HEK293 (cell line): ENCODE measurements around the gene ZNF175.

Experiments
- GLI2 ChIP-seq: fragments of 450-650 bp; formaldehyde crosslinking; IDR thresholded peaks from 2 replicates; pipeline ENCODE4; 2017; ENCODE audit warnings: missing biosample characterization, missing genetic modification characterization, low read depth, borderline replicate concordance
- GLIS2 ChIP-seq: fragments of 450-650 bp; formaldehyde crosslinking; IDR thresholded peaks from 2 replicates; pipeline ENCODE4 v1.5.1; 2016; ENCODE audit warnings: missing biosample characterization, missing genetic modification characterization
- REST ChIP-seq: fragments of 450-650 bp; formaldehyde crosslinking; IDR thresholded peaks from 2 replicates; pipeline ENCODE4 v1.5.1; 2016; ENCODE audit warnings: missing biosample characterization, missing genetic modification characterization
- SETDB1 ChIP-seq: IDR thresholded peaks from one replicate; pipeline ENCODE4 v1.6.1; 2017; ENCODE audit warnings: mild to moderate bottlenecking, low read length, moderate library complexity, mixed read lengths; ENCODE audit not compliant: insufficient read length
- ZNF658 ChIP-seq: fragments of 450-650 bp; formaldehyde crosslinking; IDR thresholded peaks from 2 replicates; pipeline ENCODE4; 2016; ENCODE audit warnings: missing biosample characterization, missing genetic modification characterization
- TF ChIP-seq, protein P1 (sequence below): fragments of 450-650 bp; formaldehyde crosslinking; IDR thresholded peaks from 2 replicates; pipeline ENCODE4 v1.5.1; 2016; ENCODE audit warnings: missing biosample characterization, missing genetic modification characterization

DNA sequence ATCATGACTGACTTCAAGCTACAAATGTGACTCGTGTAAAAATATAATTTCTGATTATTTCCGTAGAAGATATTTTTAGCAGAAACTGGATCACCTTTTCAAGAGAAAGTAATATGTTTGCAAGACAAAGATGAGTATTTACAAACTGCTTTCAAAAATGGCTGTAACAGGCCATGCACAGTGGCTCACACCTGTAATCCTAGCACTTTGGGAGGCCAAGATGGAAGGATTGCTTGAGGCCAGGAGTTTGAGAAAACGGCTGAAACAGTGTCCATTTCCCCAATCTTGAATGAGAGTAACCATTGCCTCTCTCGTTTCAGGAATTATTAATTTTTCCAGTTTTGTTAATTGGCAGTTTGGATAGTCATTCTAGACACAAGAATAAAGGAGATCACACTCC lies 3.5 kb upstream of the ZNF175 start:
- TF ChIP-seq, protein P1, sequence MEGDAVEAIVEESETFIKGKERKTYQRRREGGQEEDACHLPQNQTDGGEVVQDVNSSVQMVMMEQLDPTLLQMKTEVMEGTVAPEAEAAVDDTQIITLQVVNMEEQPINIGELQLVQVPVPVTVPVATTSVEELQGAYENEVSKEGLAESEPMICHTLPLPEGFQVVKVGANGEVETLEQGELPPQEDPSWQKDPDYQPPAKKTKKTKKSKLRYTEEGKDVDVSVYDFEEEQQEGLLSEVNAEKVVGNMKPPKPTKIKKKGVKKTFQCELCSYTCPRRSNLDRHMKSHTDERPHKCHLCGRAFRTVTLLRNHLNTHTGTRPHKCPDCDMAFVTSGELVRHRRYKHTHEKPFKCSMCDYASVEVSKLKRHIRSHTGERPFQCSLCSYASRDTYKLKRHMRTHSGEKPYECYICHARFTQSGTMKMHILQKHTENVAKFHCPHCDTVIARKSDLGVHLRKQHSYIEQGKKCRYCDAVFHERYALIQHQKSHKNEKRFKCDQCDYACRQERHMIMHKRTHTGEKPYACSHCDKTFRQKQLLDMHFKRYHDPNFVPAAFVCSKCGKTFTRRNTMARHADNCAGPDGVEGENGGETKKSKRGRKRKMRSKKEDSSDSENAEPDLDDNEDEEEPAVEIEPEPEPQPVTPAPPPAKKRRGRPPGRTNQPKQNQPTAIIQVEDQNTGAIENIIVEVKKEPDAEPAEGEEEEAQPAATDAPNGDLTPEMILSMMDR (tag by site-specific recombination): no peak
- no peak for TF ChIP-seq GLIS2 (tag by site-specific recombination)
- no peak for TF ChIP-seq GLI2 (tag by site-specific recombination)
- TF ChIP-seq REST (tag by site-specific recombination): no peak
- no peak for TF ChIP-seq SETDB1
- TF ChIP-seq ZNF658 (tag by site-specific recombination): no peak
